Activated naive CD8-positive, alpha-beta T cell (primary cell): ENCODE measurements around the gene TRMT10B.

Source experiments
- H3K27ac Mint-ChIP-seq: one replicate; pipeline ENCODE4 v1.8.0; 2021; ENCODE audit warnings: mixed read lengths
- H3K27me3 Mint-ChIP-seq: one replicate; pipeline ENCODE4 v1.8.0; 2021; ENCODE audit warnings: mixed read lengths
- H3K36me3 Mint-ChIP-seq: one replicate; pipeline ENCODE4 v1.8.0; 2021; ENCODE audit warnings: mixed read lengths
- H3K4me1 Mint-ChIP-seq: one replicate; pipeline ENCODE4 v1.8.0; 2021; ENCODE audit warnings: low read depth, mixed read lengths
- H3K4me3 Mint-ChIP-seq: one replicate; pipeline ENCODE4 v1.8.0; 2021; ENCODE audit warnings: mild to moderate bottlenecking, mixed read lengths
- H3K9me3 Mint-ChIP-seq: one replicate; pipeline ENCODE4 v1.8.0; 2021; ENCODE audit warnings: low read depth, mixed read lengths

TRMT10B gene, protein sequence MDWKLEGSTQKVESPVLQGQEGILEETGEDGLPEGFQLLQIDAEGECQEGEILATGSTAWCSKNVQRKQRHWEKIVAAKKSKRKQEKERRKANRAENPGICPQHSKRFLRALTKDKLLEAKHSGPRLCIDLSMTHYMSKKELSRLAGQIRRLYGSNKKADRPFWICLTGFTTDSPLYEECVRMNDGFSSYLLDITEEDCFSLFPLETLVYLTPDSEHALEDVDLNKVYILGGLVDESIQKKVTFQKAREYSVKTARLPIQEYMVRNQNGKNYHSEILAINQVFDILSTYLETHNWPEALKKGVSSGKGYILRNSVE

GRCh38 chr9:37753489-37754190 lies at the start of gene TRMT10B:
TRMT10B (plus strand) TSS chr9:37753805; CDS start chr9:37761932, 8,127 bp downstream.
- H3K4me3 Mint-ChIP-seq = peak within 1 kb of the TSS; percentile 96
- H3K9me3 Mint-ChIP-seq = no peaks in the 10 kb centered on the region
- peaks cover 28% of the 10 kb centered on the region for H3K4me1 Mint-ChIP-seq
- peak within 1 kb of the TSS; percentile 93 for H3K27ac Mint-ChIP-seq
- no peaks in the 10 kb centered on the region for H3K36me3 Mint-ChIP-seq
- H3K27me3 Mint-ChIP-seq = no peaks in the 10 kb centered on the region

DNA sequence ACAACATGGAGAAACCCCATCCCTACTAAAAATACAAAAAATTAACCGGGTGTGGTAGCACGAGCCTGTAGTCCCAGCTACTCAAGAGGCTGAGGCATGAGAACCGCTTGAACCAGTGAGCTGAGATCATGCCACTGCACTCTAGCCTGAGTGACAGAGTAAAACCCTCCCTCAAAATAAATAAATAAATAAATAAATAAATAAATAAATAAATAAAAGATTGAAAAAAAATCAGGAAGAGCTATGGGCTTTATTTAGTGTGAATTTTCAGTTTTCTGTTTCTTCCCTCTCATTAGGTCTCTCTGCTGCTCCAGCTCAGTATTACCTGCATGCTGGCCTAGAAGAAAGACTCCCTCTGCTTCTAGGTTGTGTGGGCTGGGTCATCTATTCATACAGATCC lies 47.8 kb upstream of the TRMT10B start:
- Mint-ChIP-seq H3K9me3 (no peaks in the 10 kb centered on the region), H3K36me3 (no peaks in the 10 kb centered on the region), H3K4me3 (no peak overlapping the region), H3K27me3 (peaks cover 8% of the 10 kb centered on the region), H3K27ac (no peak overlapping the region), H3K4me1 (no peaks in the 10 kb centered on the region)

- Mint-ChIP-seq H3K36me3 (no peaks in the 10 kb centered on the region), H3K27ac (no peak overlapping the region), H3K4me1 (no peaks in the 10 kb centered on the region), H3K4me3 (no peak overlapping the region), H3K9me3 (no peaks in the 10 kb centered on the region), H3K27me3 (peaks cover 8% of the 10 kb centered on the region)
Observed at GRCh38 chr9:37706290-37706689, 47.3 kb upstream of the TRMT10B start.

- Mint-ChIP-seq H3K36me3 (no peaks in the 10 kb centered on the region), H3K4me3 (no peak overlapping the region), H3K4me1 (no peaks in the 10 kb centered on the region), H3K27me3 (peaks cover 5% of the 10 kb centered on the region), H3K9me3 (no peaks in the 10 kb centered on the region), H3K27ac (no peak overlapping the region)
Observed at GRCh38 chr9:37707748-37708147, 45.9 kb upstream of the TRMT10B start.

- H3K4me1 Mint-ChIP-seq = no peaks in the 10 kb centered on the region
- H3K36me3 Mint-ChIP-seq = no peaks in the 10 kb centered on the region
- H3K27ac Mint-ChIP-seq = no peak overlapping the region
- H3K9me3 Mint-ChIP-seq = no peaks in the 10 kb centered on the region
- H3K27me3 Mint-ChIP-seq = peaks cover 5% of the 10 kb centered on the region
- no peak overlapping the region for H3K4me3 Mint-ChIP-seq
Observed at GRCh38 chr9:37710046-37710445, 43.6 kb upstream of the TRMT10B start.

GRCh38 chr9:37715260-37715659 lies 38.3 kb upstream of the TRMT10B start:
- no peaks in the 10 kb centered on the region for H3K9me3 Mint-ChIP-seq
- H3K27me3 Mint-ChIP-seq = peaks cover 3% of the 10 kb centered on the region
- H3K36me3 Mint-ChIP-seq = no peaks in the 10 kb centered on the region
- no peak overlapping the region for H3K4me3 Mint-ChIP-seq
- H3K27ac Mint-ChIP-seq = no peak overlapping the region
- no peaks in the 10 kb centered on the region for H3K4me1 Mint-ChIP-seq

DNA sequence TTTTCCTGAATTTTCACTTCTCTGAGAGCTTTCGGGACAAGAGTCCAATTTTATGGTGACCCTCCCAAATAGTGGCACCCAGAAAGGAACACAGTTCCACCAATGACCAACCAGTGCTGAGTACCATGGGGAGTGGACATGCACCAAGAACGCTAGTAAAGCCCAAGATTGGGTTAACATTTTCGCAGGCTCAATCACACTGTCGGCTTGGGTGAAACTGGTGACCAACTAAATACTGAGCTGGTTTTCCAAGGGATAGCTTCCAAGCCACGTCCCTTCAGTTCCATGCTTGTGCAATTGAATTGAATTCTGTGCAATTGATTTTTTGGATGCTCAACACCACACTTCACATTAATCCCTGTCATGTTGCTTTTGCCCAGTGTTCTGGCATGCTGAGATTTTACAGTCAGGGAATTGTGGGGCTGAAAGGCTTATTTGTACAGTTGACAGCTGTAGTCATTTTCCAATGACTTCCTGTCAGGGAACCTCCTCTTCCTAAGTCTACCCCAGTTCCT lies 37.6 kb upstream of the TRMT10B start:
- Mint-ChIP-seq H3K4me1 (no peaks in the 10 kb centered on the region), H3K27ac (no peak overlapping the region), H3K36me3 (no peaks in the 10 kb centered on the region), H3K4me3 (no peak overlapping the region), H3K27me3 (peaks cover 3% of the 10 kb centered on the region), H3K9me3 (no peaks in the 10 kb centered on the region)

- Mint-ChIP-seq H3K36me3 (no peaks in the 10 kb centered on the region), H3K4me1 (no peaks in the 10 kb centered on the region), H3K9me3 (no peaks in the 10 kb centered on the region), H3K27ac (no peak overlapping the region), H3K4me3 (no peak overlapping the region), H3K27me3 (peaks cover 3% of the 10 kb centered on the region)
Observed at GRCh38 chr9:37719526-37719925, 34.1 kb upstream of the TRMT10B start.

- no peaks in the 10 kb centered on the region for H3K4me1 Mint-ChIP-seq
- H3K27ac Mint-ChIP-seq = no peak overlapping the region
- H3K4me3 Mint-ChIP-seq = no peak overlapping the region
- H3K27me3 Mint-ChIP-seq = peaks cover 4% of the 10 kb centered on the region
- H3K9me3 Mint-ChIP-seq = no peaks in the 10 kb centered on the region
- no peaks in the 10 kb centered on the region for H3K36me3 Mint-ChIP-seq
Observed at GRCh38 chr9:37727013-37727412, 26.6 kb upstream of the TRMT10B start.

- no peak overlapping the region for H3K27ac Mint-ChIP-seq
- no peaks in the 10 kb centered on the region for H3K9me3 Mint-ChIP-seq
- H3K36me3 Mint-ChIP-seq = no peaks in the 10 kb centered on the region
- peaks cover 4% of the 10 kb centered on the region for H3K27me3 Mint-ChIP-seq
- H3K4me1 Mint-ChIP-seq = no peaks in the 10 kb centered on the region
- H3K4me3 Mint-ChIP-seq = no peak overlapping the region
Observed at GRCh38 chr9:37729499-37729898, 24.1 kb upstream of the TRMT10B start.

DNA sequence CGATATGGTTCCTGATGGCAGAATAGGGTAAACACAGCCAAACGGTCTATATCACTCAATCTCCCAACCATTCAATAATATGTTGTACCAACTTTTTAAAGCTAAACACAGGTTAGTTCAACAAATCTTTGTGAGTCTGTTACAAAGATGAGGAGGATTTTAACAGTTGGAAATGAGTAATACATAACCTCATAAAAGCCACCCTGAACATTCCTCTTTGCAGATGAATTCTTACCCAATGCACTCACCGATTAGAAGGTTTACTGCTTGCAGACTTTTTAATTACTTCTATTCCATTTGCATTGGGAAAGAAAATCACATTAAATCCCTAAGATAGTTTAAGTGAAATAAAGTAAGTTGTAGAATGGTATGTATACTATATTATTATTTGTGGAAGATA lies 23.3 kb upstream of the TRMT10B start:
- Mint-ChIP-seq H3K27ac (no peak overlapping the region), H3K9me3 (no peaks in the 10 kb centered on the region), H3K4me3 (no peak overlapping the region), H3K4me1 (no peaks in the 10 kb centered on the region), H3K27me3 (peaks cover 4% of the 10 kb centered on the region), H3K36me3 (no peaks in the 10 kb centered on the region)

GRCh38 chr9:37730839-37731238 lies 22.8 kb upstream of the TRMT10B start:
- no peak overlapping the region for H3K27ac Mint-ChIP-seq
- H3K27me3 Mint-ChIP-seq = peaks cover 6% of the 10 kb centered on the region
- H3K36me3 Mint-ChIP-seq = no peaks in the 10 kb centered on the region
- no peak overlapping the region for H3K4me3 Mint-ChIP-seq
- no peaks in the 10 kb centered on the region for H3K9me3 Mint-ChIP-seq
- H3K4me1 Mint-ChIP-seq = no peaks in the 10 kb centered on the region

- Mint-ChIP-seq H3K27me3 (peaks cover 4% of the 10 kb centered on the region), H3K4me3 (no peak overlapping the region)
Observed at GRCh38 chr9:37732086-37732741, 21.4 kb upstream of the TRMT10B start.

DNA sequence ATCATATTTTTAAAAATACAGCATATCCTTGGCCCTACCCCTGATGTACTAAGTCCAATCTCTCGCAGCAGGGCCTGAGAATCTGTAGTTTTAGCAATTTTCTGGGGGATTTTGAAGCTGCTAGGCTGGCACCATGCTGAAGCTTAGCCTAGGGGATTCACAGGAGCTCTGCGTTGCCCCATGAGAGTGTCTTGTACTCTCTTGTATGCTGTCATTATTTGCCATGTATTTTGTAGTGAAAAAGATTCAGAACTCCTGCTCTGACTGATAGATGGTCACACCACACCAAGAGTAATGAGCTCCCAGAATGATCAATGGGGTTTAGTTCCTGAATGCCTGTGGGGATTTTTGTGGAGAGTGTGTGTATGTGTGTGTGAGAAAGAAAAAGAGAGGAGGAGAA lies 20.7 kb upstream of the TRMT10B start:
- Mint-ChIP-seq H3K27ac (no peak overlapping the region), H3K27me3 (peaks cover 4% of the 10 kb centered on the region), H3K4me1 (no peaks in the 10 kb centered on the region), H3K9me3 (no peaks in the 10 kb centered on the region), H3K4me3 (no peak overlapping the region), H3K36me3 (no peaks in the 10 kb centered on the region)

More at GRCh38 chr9:37732086-37732741, 21.4 kb upstream of the TRMT10B start:
- Mint-ChIP-seq H3K27ac (no peak overlapping the region), H3K36me3 (no peaks in the 10 kb centered on the region), H3K4me1 (no peaks in the 10 kb centered on the region), H3K9me3 (no peaks in the 10 kb centered on the region)

- no peak overlapping the region for H3K27ac Mint-ChIP-seq
- no peaks in the 10 kb centered on the region for H3K36me3 Mint-ChIP-seq
- H3K27me3 Mint-ChIP-seq = peaks cover 4% of the 10 kb centered on the region
- no peaks in the 10 kb centered on the region for H3K9me3 Mint-ChIP-seq
- no peak overlapping the region for H3K4me3 Mint-ChIP-seq
- H3K4me1 Mint-ChIP-seq = no peaks in the 10 kb centered on the region
Observed at GRCh38 chr9:37739222-37739621, 14.4 kb upstream of the TRMT10B start.
